HG03064 (cell line): ENCODE data around the gene STX12.
"Not testable (repeated sequence)": the region's sequence is repeated elsewhere in the genome, so short reads cannot be mapped to it uniquely, and the experiment has no call there.

ENCODE experiments used
- ATAC-seq: cut with Tn5 transposase; IDR thresholded peaks from one replicate; pipeline ENCODE4 v1.9.1; 2021; ENCODE audit warnings: low read depth; ENCODE audit not compliant: unreplicated experiment

Gene STX12

DNA sequence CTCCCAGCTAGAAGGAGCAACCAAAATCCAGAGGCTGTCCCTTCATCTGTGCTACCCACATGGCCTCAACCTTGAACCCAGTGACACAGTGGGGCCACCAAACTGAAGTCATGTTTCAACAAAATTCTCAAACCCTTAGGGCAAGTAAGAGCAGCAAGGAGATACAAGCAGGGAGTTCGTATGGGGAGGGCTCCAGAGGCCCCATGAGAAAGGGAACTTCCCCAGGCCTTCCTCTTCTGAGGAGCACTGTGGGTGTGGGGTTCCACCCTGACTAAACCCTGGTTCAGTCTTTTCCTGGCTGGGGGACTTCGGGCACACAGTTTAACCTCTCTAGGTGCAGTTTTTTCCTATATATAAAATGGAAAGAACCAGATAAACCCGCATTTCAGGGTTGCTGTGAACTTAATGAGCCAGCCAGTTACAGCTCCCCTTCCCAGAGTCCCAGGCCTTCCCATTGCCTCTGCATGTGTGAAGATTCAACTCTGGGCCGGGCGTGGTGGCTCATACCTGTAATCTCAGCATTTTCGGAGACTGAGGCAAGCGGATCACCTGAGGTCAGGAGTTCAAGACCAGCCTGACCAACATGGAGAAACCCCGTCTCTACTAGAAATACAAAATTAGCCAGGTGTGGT lies 91.4 kb downstream of the STX12 start:
- no peak for ATAC-seq

DNA sequence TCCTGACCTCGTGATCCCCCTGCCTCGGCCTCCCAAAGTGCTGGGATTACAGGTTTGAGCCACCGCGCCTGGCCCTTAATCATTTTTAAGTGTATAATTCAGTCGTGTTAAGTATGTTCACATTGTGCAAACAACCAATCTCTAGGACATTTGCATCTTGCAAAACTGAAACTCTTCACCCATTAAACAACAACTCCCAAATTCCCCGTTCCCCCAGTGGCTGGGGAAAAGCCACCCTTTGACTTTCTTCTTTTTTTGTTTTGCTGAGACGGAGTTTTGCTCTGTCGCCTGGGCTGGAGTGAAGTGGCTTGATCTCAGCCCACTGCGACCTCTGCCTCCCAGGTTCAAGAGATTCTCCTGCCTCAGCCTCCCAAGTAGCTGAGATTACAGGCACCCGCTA lies 92.8 kb downstream of the STX12 start:
- ATAC-seq = no peak

DNA sequence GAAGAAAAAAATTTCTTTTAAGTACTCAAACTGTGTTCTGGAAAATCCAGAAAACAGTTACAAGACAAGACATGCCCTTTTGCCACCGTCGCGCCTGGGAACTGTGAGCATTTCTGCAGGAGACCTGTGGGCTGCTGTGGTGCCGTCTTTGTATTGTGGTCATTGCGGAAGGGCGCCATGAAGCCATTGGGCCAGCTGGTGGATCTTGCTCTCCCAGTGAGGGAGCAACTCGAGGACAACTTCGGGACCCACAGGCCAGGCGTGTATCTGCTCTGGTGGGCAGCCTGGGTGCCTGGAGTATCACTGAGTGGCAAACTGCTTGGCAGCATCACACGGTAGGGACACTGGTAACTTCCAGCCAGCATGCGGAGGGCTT lies 95.5 kb downstream of the STX12 start:
- ATAC-seq = no peak

DNA sequence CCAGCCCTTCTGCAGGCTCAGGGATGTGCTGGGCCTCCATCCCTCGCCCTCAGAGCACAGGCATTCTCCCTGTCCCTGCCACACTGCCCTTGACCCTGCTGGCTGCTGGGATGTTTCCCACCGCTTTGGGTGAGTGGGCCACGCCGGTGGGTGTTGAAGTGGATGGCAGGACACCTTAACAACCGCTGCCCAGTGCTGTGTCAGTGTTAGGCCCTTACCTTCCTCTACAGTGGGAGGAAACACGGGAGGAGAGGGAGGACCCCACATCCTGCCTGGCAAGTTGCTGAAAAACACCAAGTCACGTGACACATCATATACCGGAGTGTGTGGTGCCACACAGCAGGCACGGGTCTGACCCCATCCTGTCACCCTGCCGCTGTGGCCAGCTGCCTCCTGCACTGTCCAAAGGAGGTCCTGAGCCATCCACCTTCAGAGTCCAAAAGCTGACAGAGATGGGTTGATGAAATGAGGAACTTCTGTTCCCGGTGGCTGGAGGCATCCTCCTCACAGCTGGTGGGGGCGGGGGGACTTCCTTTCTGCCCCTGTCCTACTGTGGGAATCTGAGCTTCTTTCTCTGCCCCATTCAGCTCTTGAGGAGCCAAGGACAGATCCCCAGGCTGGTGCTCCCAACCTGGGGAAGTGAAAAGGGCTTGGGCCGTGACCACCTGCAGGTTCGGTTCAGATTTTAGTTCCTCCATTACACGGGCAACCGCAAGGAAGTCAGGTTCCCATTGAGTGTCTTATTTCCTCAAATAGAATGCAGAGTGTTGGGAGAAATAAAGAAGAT lies 96.1 kb downstream of the STX12 start:
- no peak for ATAC-seq

DNA sequence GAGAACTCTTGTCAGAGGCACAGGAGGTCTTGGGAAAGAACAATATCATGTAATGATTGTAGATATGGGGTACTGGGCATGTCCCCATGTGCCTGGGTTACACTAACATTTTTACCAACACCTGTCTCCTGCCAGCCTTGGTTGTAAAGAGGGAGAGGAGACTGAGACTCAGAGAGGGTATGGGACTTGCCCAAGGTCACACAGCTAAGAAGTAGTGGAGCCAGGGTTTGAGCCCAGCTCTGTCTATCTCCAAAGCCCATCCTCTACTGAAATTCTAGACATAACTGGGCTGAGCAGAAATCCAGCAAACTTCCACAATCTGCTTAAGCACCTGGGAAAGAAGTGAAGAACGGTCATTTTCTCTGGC lies 96.7 kb downstream of the STX12 start:
- ATAC-seq = no peak

DNA sequence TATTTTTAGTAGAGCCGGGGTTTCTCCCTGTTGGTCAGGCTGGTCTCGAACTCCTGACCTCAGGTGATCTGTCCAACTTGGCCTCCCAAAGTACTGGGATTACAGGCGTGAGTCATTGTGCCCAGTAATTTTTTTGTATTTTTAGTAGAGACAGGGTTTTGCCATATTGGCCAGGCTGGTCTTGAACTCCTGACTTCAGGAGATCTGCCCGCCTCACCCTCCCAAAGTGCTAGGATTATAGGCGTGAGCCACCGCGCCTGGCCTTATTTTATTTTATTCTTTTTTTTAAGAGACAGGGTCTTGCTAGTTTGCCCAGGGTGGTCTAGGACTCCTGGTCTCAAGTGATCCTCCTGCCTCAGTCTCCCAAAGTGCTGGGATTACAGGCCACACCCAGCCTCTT lies 98.1 kb downstream of the STX12 start:
- ATAC-seq = not testable (repeated sequence)

DNA sequence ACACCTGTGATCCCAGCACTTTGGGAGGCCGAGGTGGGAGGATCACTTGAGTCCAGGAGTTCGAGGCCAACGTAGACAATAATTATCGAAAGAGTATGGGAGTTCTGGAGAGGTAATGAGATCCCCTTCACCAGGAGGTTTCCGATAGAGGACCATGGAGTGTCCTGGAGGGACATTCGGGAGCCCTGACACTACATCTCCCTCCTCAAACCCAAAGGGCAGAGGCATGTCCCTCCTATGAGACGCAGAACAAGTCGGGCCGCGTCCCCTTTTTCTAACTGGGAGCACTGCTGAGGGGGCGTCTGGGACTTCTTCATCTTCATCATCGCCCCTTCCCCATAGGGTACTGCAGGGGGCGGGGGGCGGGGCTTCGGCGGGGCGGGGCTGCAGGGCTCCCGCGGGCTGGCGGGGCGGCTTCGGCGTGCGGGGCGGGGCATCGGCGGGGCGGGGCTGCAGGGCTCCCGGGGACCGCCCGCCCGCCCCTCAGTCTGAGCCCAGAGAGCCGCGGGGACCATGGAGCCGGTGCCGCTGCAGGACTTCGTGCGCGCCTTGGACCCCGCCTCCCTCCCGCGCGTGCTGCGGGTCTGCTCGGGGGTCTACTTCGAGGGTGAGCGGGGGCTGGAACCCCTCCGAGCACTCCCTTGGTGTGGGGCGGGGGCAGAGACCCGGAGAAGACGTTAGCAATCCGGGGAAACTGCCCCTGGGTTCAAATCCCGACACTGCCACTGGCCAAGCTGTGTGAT lies 99.2 kb downstream of the STX12 start, which contains the start of gene THEMIS2:
TSS of gene THEMIS2 (plus strand) at position 486 of the 743 bp plus-strand sequence. CDS start at position 514, 28 bp downstream.
- ATAC-seq = no peak

DNA sequence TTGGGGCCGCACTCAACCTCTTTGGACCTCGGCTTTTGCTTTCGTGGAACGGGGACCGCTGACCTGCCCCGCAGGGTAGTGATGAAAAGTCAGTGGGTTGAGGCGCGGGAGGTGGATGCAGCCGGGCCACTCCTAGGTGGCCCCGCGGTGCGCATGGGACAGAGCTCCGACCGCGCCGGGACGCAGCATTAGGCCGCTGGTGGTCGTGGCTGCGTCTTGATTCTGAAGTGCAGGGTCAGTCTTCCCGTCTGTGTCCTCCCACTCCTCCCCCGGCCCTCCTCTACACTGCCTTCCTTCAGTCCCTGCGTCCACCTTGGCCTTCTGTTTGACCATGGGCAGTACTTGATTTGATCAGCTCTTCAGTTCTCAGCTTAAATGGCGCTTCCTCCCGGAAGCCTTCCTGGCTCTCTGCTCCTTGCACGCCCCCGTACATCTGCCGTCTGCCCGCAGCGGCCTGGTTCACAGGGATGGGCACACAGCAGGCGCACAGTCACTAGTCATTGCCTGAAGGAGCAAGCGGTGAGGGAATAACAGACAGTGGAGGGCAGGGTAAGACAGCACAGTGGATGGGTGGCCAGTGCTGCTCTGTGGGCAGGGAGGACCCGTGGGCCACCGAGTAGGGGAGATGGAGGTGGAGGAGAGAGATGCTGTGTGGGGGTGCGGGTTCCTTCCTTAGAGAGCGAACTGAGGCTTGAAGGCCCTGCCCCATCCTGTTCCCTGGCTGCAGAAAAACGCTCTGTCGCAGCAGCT lies 100.0 kb downstream of the STX12 start:
- no peak for ATAC-seq

DNA sequence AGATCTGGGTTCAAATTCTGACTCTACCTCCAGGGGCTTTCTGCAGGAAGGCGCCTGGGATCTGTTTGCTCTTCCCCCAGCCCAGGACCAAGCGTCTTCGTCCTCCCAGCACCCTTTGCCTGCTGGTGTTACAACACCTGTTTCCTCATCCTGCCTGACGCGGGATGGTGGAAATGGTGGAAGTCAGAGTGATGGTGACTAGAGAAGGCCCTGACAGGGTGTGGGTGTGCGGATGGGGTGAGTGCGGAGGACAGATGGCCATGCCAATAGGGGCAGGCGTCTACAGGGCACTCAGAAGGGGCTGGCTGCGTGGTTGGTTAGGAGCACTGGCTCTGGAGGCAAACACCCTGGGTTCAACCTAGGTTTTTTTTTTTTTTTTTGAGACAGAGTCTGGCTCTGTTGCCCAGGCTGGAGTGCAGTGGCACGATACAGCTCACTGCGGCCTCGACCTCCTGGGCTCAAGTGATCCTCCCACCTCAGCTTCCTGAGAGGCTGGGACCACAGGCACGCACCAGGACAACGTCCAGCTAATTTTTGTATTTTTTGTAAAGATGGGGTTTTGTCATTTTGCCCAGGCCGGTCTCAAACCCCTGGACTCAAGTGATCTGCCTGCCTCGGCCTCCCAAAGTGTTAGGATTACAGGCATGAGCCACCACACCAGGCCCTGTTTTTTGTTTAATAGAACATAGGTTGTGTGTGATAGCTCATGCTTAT lies 100.8 kb downstream of the STX12 start:
- no peak for ATAC-seq
